ENCODE results near the gene CLCN2.

CLCN2 gene

DNA sequence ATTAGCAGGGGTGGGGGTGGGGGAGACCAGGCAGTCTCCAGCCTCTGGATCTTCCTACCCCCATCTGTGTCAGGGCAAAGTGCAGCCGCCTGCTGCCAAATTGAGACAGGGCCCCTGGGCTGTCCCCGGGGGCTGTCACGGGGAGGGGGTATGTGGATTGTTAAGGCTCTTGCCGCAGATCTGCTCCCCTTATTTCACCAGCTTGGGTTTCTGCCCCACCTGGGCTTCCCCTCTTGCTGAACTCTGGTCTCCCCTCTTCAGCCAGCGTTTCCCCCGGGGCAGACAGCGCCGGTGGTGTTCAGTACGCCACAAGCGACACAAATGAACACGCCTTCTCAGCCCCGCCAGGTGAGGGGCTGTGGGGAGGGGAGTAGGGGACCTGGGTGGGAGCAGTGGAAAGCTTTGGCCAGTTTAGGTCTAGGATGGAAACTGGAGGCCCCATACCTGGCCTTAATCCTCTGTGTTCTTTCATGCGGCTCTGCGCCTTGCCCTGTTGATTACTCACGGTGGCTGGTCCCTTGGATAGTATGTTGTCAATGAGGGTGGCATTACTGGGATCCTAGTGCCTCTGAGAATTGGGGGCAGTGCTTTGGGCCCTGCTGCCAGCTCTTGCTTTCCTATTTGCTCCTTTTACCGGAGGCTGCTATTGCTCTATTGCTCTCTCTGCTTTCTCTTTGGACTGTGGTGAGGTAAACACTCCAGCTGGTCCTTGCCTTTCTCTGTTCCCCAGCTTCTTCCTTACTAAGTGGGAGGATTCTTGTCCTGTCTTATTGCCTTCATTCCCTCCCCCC is 45.3 kb downstream of the CLCN2 start:
- DNase-seq, result no peak
- in situ Hi-C loops (cut with HindIII; ENCODE audit: low pct_ligation_motif_present, low pct_unique_long_range_greater_than_20kb, low sequenced_read_pairs), result no loop called here

DNA sequence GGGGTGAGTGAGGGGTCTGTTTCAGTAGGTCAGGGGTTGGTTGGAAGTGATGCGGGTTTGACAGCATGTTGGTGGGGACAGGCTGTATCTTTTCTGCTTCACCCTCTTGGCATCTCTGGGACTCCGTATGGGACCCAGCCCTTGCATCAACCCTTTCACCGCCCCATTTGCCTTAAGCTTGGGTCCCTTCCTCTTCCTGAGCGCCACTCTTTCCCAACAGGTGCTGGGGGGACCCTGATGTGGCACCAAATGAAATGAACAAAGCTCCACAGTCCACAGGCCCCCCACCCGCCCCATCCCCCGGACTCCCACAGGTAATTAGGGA is 45.9 kb downstream of the CLCN2 start:
- no peak for DNase-seq
- in situ Hi-C loops (cut with HindIII; ENCODE audit: low pct_ligation_motif_present, low pct_unique_long_range_greater_than_20kb, low sequenced_read_pairs), result no loop called here

- in situ Hi-C loops (cut with HindIII; ENCODE audit: low pct_ligation_motif_present, low pct_unique_long_range_greater_than_20kb, low sequenced_read_pairs), result no loop called here
- peak; percentile 57 for DNase-seq
Measured at GRCh38 chr3:184314700-184315542, 46.5 kb downstream of the CLCN2 start.

DNA sequence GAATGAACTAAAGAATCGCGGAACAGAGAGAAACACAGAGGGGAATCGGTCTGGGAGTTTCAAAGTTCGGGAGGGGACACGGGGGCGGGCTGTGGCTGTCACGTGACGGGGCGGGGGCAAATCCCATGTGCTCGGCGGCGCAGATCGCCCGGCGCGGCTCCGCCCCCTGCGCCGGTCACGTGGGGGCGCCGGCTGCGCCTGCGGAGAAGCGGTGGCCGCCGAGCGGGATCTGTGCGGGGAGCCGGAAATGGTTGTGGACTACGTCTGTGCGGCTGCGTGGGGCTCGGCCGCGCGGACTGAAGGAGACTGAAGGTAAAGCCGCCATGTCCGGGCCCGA is 47.1 kb downstream of the CLCN2 start, which contains the start of gene EIF4G1:
Gene EIF4G1 (plus strand): TSS at position 244 of the 337 bp plus-strand sequence. CDS start 1,191 bp downstream, outside the sequence.
- DNase-seq, result peak; percentile 87
- in situ Hi-C loops (cut with HindIII; ENCODE audit: low pct_ligation_motif_present, low pct_unique_long_range_greater_than_20kb, low sequenced_read_pairs), result no loop called here

GRCh38 chr3:184311633-184312032 is 49.8 kb downstream of the CLCN2 start:
- in situ Hi-C loops (cut with HindIII; ENCODE audit: low pct_ligation_motif_present, low pct_unique_long_range_greater_than_20kb, low sequenced_read_pairs), result no loop called here
- DNase-seq, result no peak

DNA sequence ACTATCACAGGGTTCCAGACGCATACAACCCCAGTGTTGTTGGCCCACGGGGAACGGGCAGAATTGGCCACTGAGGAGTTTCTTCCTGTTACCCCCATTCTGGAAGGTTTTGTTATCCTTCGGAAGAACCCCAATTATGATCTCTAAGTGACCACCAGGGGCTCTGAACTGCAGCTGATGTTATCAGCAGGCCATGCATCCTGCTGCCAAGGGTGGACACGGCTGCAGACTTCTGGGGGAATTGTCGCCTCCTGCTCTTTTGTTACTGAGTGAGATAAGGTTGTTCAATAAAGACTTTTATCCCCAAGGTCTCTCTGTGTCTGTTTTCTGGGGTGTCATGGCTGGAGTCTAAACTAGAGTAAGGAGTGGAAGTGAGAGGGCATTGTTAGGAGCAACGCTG is 52.7 kb downstream of the CLCN2 start:
- no peak for DNase-seq
- in situ Hi-C loops (cut with HindIII; ENCODE audit: low pct_ligation_motif_present, low pct_unique_long_range_greater_than_20kb, low sequenced_read_pairs), result no loop called here

GRCh38 chr3:184307915-184308314 is 53.5 kb downstream of the CLCN2 start:
- DNase-seq, result no peak
- in situ Hi-C loops (cut with HindIII; ENCODE audit: low pct_ligation_motif_present, low pct_unique_long_range_greater_than_20kb, low sequenced_read_pairs), result no loop called here

DNA sequence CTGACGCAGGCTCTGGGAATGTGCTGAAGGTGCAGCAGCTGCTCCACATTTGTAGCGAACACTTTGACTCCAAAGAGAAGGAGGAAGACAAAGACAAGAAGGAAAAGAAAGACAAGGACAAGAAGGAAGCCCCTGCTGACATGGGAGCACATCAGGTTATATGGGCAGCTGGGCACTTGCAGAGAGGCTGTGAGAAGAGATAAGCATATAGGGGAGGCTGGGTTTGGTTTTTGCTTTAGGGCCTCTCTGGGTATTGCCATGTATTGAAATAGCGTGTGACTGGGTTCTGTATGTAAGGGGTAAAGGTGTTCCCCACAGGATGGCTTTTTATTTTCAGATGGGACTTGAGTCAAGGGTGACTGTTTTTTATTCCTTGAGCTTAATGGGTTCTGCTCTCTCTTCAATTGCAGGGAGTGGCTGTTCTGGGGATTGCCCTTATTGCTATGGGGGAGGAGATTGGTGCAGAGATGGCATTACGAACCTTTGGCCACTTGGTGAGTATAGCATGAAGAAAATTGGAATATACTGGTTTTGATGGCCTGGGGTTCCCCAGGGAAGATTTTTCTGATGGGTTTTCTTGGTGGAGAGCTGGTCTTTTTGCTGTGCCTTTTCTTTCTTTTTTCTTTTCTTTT is 54.9 kb downstream of the CLCN2 start:
- in situ Hi-C loops (cut with HindIII; ENCODE audit: low pct_ligation_motif_present, low pct_unique_long_range_greater_than_20kb, low sequenced_read_pairs), result no loop called here
- no peak for DNase-seq

DNA sequence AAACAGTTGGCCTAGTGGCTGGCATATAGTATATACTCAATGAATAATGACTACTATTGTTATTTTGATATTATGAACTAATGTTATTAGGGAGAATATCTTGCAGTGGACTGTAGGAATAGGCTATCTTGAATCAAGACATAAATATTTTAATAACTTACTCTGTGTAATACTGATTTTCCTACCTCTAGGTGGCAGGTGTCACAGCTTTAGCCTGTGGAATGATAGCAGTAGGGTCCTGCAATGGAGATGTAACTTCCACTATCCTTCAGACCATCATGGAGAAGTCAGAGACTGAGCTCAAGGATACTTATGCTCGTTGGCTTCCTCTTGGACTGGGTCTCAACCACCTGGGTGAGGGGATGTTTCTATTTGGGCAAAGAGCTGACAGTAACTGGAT is 55.8 kb downstream of the CLCN2 start:
- DNase-seq, result peak; percentile 39
- in situ Hi-C loops (cut with HindIII; ENCODE audit: low pct_ligation_motif_present, low pct_unique_long_range_greater_than_20kb, low sequenced_read_pairs), result no loop called here

- in situ Hi-C loops (cut with HindIII; ENCODE audit: low pct_ligation_motif_present, low pct_unique_long_range_greater_than_20kb, low sequenced_read_pairs), result no loop called here
Measured at GRCh38 chr3:184300378-184300720, 61.1 kb downstream of the CLCN2 start.

DNA sequence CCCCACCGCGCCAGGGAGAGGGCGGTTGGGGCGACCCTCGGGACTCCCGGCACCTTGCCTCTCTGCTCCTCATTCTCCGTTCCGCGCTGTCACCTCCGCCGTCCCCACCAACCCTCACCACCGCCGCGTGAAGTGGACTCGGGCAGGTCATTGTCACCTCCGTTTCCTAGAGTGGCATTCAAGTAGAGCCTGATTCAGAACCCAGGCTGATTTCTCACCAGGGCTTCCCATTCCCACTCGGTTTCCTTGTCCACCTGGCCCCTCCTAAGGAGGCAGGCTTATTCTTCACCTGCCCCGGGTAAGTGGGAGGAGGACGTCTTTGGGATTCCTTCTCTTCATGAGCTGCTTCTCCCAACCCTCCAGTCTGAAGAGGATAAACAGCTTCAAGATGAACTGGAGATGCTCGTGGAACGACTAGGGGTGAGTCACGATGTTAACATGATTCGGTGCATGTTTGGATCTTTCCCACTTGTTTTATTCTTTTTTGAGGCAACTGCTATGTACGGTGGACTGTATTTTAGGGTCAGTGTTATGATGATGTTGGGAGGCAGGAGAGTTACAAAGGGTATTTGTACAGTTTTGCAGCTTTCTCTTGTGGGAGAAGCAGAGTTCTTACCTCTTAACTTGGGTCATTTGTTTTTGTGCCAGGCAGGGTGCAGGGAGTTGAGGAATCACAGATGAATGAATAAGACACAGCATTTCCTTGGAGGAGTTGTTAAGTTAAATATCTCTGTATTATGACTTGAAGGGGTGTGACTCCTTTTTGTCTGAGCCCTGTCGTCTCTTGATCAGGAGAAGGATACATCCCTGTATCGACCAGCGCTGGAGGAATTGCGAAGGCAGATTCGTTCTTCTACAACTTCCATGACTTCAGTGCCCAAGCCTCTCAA is 61.7 kb downstream of the CLCN2 start:
- in situ Hi-C loops (cut with HindIII; ENCODE audit: low pct_ligation_motif_present, low pct_unique_long_range_greater_than_20kb, low sequenced_read_pairs), result no loop called here
- DNase-seq, result peak; percentile 36

More at GRCh38 chr3:184300378-184300720, 61.1 kb downstream of the CLCN2 start:
- DNase-seq, result peak; percentile 52

- in situ Hi-C loops (cut with HindIII; ENCODE audit: low pct_ligation_motif_present, low pct_unique_long_range_greater_than_20kb, low sequenced_read_pairs), result no loop called here
- DNase-seq, result peak; percentile 94
Measured at GRCh38 chr3:184298759-184299487, 62.5 kb downstream of the CLCN2 start, which contains the start of gene PSMD2. Gene PSMD2 (plus strand): TSS chr3:184299241. CDS start chr3:184299267, 26 bp downstream.

DNA sequence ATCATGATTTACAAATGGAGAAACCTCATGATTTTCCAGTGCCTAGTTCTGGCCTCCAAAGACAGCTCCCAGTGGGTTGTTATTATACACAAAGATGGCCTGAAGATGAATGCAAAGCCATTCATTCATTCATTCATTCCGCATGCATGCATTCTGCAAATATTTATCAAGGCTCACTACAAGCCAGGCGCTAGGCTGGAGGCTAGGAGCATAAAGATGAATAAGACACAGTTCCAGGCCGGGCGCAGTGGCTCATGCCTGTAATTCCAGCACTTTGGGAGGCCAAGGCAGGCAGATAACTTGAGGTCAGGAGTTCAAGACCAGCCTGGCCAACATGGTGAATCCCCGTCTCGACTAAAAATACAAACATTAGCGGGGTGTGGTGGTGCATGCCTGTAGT is 64.8 kb downstream of the CLCN2 start:
- no peak for DNase-seq
- in situ Hi-C loops (cut with HindIII; ENCODE audit: low pct_ligation_motif_present, low pct_unique_long_range_greater_than_20kb, low sequenced_read_pairs), result no loop called here
